ENCODE data around the gene IQCE.

- TF ChIP-seq CTCF (IDR thresholded peaks at IDR 0.05; ENCODE audit: low read depth, low read length, poor library complexity, severe bottlenecking) (no peak), EZH2phosphoT487 (IDR thresholded peaks at IDR 0.05; ENCODE audit: borderline replicate concordance, low read length) (no peak)
Observed at GRCh38 chr7:2530071-2530987, 28.4 kb upstream of the IQCE start.

All from DOHH2 (cell line).